Activated T-helper 1 cell treated with anti-CD3 and anti-CD28 coated beads, Interleukin-2, amount 50 U/mL, for 16 hours (primary cell): ENCODE results near the gene PALM3.
"Not testable (repeated sequence)": the region's sequence is repeated elsewhere in the genome, so short reads cannot be mapped to it uniquely, and the experiment has no call there.

Experiments
- DNase-seq, 2 donors: peaks; one replicate each; pipeline ENCODE4 v3.0.0-alpha.2; 2020; ENCODE audit warnings: low read depth in 1 of 2, low spot score in 1 of 2

The PALM3 gene

DNA sequence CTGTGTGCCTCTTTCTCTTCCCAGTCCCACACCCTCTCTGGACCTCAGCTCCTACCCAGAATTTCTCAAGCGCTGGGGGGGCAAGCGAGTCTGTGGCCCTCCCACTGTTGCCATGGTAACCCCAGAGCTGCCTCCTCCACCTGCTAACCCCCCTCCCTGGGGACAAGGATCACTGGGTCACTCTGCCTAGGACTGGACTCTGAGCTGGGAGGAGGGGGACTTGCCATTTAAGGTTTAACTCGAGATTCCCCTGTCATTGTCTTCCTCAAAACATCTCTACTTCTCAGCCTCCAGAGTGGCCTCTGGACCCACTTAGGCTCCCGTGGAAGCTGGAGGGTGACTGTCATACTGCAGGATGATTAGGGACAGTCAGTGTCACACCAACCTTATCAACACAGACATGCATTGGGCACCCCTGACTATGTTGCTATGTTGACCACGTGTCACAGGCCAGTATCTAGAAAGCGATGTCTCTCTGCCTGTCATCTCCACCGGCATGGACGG, 2.2 kb downstream of the PALM3 start:
- no peak for DNase-seq

DNA sequence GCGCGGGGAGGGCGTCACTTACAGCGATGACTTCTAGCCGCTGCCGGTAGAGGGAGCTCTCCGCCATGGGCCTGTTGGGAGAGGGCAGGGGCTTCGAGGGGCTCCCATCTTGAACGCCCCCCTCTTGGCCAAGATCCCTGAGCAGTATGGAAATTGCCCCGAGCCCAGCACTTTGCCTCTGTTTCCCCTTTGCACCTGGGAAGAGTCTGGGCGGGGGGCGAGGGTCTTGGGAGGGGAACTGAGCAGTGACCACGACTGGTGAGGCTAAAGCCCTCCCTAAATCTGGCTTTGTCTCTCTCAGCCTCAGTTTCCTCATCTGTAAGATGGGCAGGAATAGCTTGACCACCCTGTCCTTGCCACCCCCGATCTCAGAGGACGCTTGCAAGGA, 2.8 kb downstream of the PALM3 start:
- DNase-seq, result no peak

GRCh38 chr19:14058182-14059092, 3.4 kb downstream of the PALM3 start:
- DNase-seq, result no peak

- DNase-seq, result no peak
Measured at GRCh38 chr19:14056741-14057356, 5.0 kb downstream of the PALM3 start.

DNA sequence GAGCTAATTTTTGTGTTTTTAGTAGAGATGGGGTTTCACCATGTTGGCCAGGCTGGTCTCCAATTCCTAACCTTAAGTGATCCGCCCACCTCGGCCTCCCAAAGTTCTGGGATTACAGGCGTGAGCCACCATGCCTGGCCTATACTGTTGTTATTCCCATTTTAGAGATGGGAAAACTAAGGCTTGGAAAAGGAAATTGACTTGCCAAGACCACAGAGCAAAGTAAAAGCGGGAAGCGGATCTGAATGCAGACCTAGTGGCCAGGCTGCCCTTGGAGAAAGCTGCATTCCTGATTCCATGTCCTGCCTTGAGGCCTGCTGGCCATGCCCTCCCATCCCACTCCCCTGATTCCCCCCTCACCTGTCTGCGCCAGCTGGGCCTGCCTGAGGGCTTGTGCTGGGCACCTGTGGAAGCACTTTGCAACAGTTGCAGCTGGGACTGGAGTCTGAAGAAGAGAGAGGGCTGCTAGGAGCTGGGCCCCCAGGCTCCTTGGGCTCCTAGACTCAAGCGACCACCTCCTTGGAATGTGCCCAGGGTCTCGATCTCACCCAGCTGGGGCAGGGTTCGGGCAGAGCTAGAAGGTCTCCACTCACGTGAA, 5.7 kb downstream of the PALM3 start:
- DNase-seq, result no peak

DNA sequence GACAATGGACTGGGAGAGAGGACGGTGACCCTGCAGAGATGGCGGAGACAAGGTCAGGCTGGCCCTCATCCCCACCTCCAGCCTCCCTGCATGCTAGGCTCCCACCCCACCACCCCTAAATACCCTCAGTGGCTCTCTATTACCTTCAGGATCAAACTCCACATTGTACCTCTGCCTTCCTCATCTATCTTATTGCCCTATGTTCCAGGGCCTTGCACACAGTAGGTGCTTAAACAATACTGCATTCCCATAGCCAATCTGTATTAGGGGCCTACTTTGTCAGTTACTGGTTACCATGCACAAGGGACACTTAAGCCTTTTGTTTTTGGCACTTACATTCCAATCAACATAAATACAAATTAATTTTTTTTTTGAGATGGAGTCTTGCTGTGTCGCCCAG, 6.5 kb downstream of the PALM3 start:
- no peak for DNase-seq

- DNase-seq, result no peak
Measured at GRCh38 chr19:14054721-14055120, 7.2 kb downstream of the PALM3 start.

GRCh38 chr19:14054099-14054498, 7.8 kb downstream of the PALM3 start:
- DNase-seq, result no peak

DNA sequence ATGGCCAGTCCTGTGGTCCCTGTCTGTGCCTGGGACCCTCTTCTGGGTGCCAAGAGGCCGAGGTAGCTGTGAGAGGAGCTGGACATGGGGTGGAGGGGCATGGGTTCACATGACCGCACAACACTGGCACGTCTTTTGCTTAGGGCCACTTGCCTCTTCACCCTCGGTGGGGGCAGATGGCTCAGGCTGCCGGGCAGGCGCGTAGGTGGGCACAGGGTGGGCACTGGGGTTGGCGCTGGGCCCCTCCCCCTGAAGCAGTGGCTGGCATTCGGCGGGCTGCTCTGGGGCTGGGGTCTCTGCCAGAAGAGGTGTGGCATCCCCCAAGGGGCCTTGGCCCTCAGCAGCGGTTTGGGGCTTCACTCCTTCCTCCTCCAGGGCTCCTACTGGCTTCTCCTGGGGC, 8.4 kb downstream of the PALM3 start:
- no peak for DNase-seq

DNA sequence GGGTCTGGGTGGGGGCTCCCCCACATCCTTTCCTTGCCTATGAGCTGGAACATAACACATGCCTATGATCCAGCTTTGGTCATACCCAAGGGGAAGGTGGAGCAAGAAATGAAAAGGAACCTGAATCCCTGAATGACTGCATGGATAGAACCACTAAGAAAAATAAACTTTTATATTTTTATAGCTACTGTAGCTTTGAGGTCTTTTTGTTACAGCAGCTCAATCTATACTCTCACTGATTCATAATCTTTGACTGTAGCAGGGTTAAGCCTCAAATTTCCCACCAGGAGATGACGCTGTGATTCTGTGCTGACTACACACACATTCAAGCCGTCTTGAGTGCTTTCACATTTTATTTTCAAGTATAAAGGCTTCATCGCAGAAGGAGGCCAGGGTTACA, 8.8 kb downstream of the PALM3 start:
- no peak for DNase-seq

DNA sequence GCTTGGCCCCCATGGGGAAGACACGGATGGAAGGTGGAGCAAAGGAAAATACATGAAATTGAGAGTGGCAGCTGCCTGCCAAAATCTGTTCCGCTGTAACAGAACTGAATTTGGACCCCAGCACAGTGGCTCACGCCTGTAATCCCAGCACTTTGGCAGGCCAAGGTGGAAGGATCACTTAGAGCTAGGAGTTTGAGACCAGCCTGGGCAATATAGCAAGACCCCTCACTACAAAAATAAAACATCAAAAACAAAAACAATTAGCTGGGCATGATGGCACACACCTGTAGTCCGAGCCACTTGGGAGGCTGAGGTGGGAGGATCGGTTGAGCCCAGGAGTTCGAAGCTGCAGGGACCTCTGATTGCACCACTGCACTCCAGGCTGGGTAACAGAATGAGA, 9.4 kb downstream of the PALM3 start:
- DNase-seq, result no peak

GRCh38 chr19:14051980-14052379, 9.9 kb downstream of the PALM3 start:
- DNase-seq, result no peak

- not testable (repeated sequence) for DNase-seq
Measured at GRCh38 chr19:14050961-14051360, 10.9 kb downstream of the PALM3 start.

DNA sequence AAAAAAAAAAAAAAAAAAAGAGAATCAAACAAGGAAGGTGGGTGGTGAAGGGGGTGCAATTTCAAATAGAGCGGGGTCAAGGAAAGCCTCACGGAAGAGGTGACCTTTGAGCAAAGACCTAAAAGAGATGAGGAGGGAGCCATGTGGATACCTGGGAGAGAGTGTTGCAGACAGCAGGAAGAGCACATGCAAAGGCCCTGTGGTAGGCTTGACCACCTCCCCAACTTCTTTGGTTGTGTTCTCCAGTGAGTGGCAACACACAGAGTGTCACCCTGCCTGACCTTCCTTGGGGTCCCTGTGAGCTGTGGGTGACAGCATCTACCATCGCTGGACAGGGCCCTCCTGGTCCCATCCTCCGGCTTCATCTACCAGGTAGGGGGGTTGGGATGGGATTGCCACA, 11.4 kb downstream of the PALM3 start:
- DNase-seq, result no peak

DNA sequence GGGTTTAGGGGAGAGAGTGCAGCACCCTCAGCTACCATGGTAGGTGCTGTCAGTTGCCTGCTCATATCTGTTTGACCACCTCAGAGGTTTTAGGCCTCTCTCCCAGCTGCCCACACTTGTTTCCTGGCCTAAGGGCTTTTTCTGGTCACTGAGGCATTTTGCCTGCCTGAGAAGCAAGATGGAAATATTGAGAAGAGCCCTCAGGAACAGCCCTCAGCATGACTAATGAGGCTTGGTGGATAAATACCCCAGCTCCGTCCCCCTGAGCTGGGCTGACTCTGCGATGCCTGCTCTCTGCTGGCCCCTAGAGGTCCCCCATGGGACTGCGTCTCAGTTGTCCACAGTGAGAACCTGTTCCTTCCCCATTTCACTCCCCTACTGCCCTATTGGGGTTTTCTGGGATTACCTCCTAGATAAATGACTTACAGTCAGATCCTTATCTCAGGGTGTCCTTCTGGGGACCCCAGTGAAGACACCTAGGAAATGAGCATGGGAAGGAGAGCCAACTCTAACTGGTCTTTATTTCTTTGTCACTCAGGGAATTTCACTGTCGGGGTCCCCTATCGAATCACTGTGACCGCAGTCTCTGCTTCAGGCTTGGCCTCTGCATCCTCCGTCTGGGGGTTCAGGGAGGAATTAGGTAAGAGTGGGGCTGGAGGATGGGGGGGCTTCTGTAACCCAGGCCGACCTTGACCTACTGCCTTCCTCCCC, 13.3 kb downstream of the PALM3 start:
- DNase-seq, result peak; percentile 56 to 58

DNA sequence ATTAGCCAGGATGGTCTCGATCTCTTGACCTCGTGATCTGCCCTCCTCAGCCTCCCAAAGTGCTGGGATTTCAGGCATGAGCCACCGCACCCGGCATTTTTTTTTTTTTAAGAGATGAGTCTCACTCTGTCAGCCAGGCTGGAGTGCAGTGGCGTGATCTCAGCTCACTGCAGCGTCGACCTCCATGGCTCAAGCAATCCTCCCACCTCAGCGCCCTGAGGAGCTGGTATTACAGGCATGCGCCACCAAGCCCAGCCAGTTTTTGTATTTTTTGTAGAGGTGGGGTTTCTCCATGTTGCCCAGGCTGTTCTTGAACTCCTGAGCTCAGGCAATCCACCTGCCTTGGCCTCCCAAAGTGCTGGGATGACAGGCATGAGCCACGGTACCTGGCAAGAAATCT, 14.0 kb downstream of the PALM3 start:
- DNase-seq, result not testable (repeated sequence)

GRCh38 chr19:14042659-14043608, 18.9 kb downstream of the PALM3 start:
- not testable (repeated sequence) for DNase-seq

DNA sequence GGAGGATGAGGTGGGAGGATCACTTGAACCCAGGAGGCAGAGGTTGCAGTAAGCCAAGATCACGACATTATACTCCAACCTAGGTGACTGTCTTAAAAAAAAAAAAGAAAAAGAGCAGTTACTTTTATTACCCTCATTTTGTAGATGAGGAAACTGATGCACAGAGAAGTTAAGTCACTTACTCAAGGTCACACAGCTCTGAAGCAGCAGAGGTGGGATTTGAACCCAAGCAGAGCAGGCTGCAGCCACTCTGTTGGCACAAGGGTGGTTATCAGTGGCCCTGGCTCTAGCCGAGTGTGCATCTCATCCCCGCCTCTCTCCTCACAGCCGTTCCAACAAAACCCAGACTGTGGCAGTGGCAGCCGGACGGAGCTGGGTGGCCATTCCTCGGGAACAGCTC, 22.7 kb downstream of the PALM3 start:
- DNase-seq, result no peak

DNA sequence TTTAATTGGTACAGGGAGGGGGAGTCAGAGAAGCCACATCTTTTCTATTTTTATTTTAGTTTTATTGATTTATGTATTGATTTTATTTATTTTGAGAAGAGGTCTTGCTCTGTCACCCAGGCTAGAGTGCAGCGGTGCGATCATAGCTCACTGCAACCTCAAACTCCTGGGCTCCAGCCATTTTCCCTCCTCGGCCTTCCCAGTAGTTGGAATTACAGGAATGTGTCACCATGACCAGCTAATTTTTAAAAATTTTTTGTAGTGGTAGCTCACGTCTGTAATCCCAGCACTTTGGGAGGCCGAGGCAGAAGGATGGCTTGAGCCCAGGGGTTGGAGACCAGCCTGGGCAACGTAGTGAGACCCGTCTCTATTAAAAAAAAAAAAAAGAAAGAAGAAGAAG, 26.2 kb downstream of the PALM3 start:
- DNase-seq, result no peak

GRCh38 chr19:14035159-14035558, 26.7 kb downstream of the PALM3 start:
- DNase-seq, result not testable (repeated sequence)
